Mammary epithelial cell (primary cell): ENCODE results near the gene MAPKAPK5.

Source experiments
- EZH2 ChIP-seq: IDR thresholded peaks from 2 replicates; pipeline ENCODE4 v1.6.1; 2012; ENCODE audit warnings: low read length, inconsistent platforms, borderline replicate concordance
- TF ChIP-seq, protein P1 (sequence below), 2 donors: IDR thresholded peaks in 1 of 2; conservative IDR thresholded peaks in 1 of 2; 2 replicates each; pipeline ENCODE4 v1.5.1; 2011 to 2012; ENCODE audit warnings: inconsistent platforms in 2 of 2, low read length in 2 of 2, mild to moderate bottlenecking in 2 of 2, control low read depth in 1 of 2, low read depth in 1 of 2; ENCODE audit not compliant: insufficient read depth in 1 of 2; ENCODE audit errors: extremely low read depth in 1 of 2

DNA sequence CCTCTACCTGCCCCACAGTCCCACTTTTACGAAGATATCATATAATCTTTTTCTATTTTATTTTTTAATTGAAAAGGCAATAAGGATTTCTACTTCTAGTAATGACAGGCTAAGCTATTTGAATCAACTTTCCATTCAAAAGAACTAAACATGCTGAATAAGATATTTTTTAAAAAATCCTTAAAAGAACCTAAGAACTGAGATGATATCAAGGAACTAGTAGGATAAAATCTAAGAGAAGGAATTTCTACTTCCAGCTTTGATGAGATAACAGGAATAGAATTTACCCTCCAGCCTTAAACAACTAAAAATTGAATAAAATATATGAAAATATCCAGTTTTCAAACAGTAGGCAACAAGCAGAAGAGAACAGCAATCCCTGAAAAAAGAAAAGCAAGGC is 101.9 kb downstream of the MAPKAPK5 start:
- TF ChIP-seq, protein P1, sequence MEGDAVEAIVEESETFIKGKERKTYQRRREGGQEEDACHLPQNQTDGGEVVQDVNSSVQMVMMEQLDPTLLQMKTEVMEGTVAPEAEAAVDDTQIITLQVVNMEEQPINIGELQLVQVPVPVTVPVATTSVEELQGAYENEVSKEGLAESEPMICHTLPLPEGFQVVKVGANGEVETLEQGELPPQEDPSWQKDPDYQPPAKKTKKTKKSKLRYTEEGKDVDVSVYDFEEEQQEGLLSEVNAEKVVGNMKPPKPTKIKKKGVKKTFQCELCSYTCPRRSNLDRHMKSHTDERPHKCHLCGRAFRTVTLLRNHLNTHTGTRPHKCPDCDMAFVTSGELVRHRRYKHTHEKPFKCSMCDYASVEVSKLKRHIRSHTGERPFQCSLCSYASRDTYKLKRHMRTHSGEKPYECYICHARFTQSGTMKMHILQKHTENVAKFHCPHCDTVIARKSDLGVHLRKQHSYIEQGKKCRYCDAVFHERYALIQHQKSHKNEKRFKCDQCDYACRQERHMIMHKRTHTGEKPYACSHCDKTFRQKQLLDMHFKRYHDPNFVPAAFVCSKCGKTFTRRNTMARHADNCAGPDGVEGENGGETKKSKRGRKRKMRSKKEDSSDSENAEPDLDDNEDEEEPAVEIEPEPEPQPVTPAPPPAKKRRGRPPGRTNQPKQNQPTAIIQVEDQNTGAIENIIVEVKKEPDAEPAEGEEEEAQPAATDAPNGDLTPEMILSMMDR (conservative IDR thresholded peaks at IDR 0.05 in 1 of 2, IDR thresholded peaks at IDR 0.05 in 1 of 2; ENCODE audit: extremely low read depth in 1 of 2, insufficient read depth in 1 of 2, low read depth in 1 of 2, low read length in 2 of 2), result no peak
- no peak for TF ChIP-seq EZH2
